Inflammatory macrophage (primary cell): ENCODE measurements around the gene SDK1.

Experiments used
- DNase-seq, 2 donors: peaks; one replicate each; pipeline ENCODE4 v3.0.0-alpha.2; 2020 to 2022

SDK1 gene

GRCh38 chr7:4024806-4025205 lies 723.8 kb downstream of the SDK1 start:
- no peak for DNase-seq

GRCh38 chr7:4025210-4025609 lies 724.2 kb downstream of the SDK1 start:
- DNase-seq, result no peak

- no peak for DNase-seq
Observed at GRCh38 chr7:4025694-4026615, 724.9 kb downstream of the SDK1 start.

GRCh38 chr7:4026941-4027486 lies 726.0 kb downstream of the SDK1 start:
- no peak for DNase-seq

GRCh38 chr7:4028221-4028620 lies 727.2 kb downstream of the SDK1 start:
- no peak for DNase-seq

GRCh38 chr7:4029941-4030340 lies 728.9 kb downstream of the SDK1 start:
- DNase-seq, result no peak

GRCh38 chr7:4030346-4030950 lies 729.4 kb downstream of the SDK1 start:
- DNase-seq, result no peak

- no peak for DNase-seq
Observed at GRCh38 chr7:4033996-4034395, 732.9 kb downstream of the SDK1 start.

- DNase-seq, result no peak
Observed at GRCh38 chr7:4037308-4037707, 736.3 kb downstream of the SDK1 start.

- no peak for DNase-seq
Observed at GRCh38 chr7:4037877-4038276, 736.8 kb downstream of the SDK1 start.

- no peak for DNase-seq
Observed at GRCh38 chr7:4040109-4040928, 739.3 kb downstream of the SDK1 start.

GRCh38 chr7:4042402-4043045 lies 741.5 kb downstream of the SDK1 start:
- no peak for DNase-seq

- no peak for DNase-seq
Observed at GRCh38 chr7:4043988-4044387, 742.9 kb downstream of the SDK1 start.

- DNase-seq, result no peak
Observed at GRCh38 chr7:4045450-4045849, 744.4 kb downstream of the SDK1 start.

- DNase-seq, result no peak
Observed at GRCh38 chr7:4045975-4046374, 744.9 kb downstream of the SDK1 start.

GRCh38 chr7:4048336-4048735 lies 747.3 kb downstream of the SDK1 start:
- no peak for DNase-seq

- DNase-seq, result no peak
Observed at GRCh38 chr7:4049202-4049601, 748.1 kb downstream of the SDK1 start.

GRCh38 chr7:4050126-4050660 lies 749.1 kb downstream of the SDK1 start:
- no peak for DNase-seq

GRCh38 chr7:4051696-4052095 lies 750.6 kb downstream of the SDK1 start:
- DNase-seq, result no peak

- DNase-seq, result no peak
Observed at GRCh38 chr7:4052130-4052529, 751.1 kb downstream of the SDK1 start.

GRCh38 chr7:4054158-4054557 lies 753.1 kb downstream of the SDK1 start:
- DNase-seq, result no peak
